Suppressor macrophage treated with lipopolysaccharide for 4 hours (primary cell): Measurements from ENCODE around the gene ZNF492.
"Not testable (repeated sequence)": the region's sequence is repeated elsewhere in the genome, so short reads cannot be mapped to it uniquely, and the experiment has no call there.

ENCODE experiments used
- DNase-seq: peaks from one replicate; pipeline ENCODE4 v3.0.0-alpha.2; 2020

Gene ZNF492

DNA sequence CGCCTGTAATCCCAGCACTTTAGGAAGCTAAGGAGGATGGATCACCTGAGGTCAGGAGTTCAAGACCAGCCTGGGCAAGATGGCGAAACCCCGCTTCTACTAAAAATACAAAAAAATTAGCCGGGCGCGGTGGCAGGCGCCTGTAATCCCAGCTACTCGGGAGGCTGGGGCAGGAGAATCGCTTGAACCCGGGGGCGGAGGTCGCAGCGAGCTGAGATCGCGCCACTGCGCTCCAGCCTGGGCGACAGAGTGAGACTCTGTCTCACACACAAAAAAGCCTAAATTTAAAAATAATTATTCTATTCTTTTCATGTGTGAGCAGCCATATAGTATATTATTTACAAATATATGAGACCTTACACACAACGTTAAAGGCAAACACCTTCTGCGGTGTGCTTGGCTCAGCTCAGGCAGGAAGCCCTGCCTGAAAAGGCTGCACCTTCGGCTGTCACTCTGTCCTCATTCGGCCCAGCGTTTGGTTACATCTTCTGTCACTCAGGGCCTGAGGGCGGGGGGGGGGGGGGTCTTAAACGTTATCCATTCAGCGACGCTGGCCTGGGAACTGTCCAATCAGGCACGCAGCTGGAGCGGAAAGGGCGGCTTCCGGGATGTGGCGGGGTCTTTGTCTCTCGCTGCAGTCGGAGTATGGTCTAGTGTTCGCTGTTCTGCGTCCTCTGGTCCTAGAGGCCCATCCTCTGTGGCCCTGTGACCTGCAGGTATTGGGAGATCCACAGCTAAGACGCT, at the start of gene ZNF492:
Gene ZNF492, plus strand, starts transcription at position 619 of the 744 bp plus-strand sequence. CDS start 19,076 bp downstream, outside the sequence.
- peak; percentile 73 for DNase-seq

DNA sequence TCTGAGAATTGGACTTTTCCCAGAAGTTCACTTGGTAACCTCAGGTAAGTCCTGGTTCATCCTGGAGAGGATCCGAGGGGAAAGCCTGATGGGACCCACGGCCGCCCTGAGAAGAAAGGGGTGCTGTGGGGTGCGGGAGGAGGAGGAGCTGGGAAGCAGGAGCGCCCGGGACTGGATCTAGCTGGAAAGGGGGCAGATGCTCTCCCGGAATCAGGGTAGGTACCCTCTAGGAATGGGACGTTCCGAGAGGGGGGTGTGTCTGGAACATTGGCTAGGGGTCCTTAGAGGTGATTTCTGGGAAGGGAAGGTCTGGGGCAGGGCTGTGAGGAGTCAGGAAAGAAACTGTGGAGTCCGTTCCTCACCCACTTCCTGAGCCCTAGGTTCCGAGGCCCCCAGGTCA, 38.7 kb upstream of the ZNF492 start:
- no peak for DNase-seq

DNA sequence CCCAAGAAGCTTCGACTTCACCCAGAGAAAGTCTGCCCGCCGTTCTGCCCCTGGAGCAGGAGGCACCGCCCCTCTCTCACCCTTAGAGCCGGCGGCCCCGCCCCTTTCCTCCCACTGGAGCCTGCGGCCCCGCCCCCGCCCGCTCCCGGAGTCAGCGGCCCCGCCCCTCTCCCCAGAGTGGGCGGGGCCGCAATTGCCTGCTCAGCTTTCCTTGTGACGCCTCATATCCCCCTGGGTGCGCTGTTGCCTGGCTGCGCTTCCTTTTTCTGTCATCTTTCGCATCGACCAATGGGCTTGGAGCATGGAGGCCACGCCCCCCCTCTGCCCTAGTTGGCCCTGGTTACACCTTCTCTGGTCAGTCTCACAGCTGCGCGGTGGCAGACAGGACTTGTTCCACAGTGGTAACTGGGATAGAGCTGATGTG, 38.2 kb upstream of the ZNF492 start:
- no peak for DNase-seq

DNA sequence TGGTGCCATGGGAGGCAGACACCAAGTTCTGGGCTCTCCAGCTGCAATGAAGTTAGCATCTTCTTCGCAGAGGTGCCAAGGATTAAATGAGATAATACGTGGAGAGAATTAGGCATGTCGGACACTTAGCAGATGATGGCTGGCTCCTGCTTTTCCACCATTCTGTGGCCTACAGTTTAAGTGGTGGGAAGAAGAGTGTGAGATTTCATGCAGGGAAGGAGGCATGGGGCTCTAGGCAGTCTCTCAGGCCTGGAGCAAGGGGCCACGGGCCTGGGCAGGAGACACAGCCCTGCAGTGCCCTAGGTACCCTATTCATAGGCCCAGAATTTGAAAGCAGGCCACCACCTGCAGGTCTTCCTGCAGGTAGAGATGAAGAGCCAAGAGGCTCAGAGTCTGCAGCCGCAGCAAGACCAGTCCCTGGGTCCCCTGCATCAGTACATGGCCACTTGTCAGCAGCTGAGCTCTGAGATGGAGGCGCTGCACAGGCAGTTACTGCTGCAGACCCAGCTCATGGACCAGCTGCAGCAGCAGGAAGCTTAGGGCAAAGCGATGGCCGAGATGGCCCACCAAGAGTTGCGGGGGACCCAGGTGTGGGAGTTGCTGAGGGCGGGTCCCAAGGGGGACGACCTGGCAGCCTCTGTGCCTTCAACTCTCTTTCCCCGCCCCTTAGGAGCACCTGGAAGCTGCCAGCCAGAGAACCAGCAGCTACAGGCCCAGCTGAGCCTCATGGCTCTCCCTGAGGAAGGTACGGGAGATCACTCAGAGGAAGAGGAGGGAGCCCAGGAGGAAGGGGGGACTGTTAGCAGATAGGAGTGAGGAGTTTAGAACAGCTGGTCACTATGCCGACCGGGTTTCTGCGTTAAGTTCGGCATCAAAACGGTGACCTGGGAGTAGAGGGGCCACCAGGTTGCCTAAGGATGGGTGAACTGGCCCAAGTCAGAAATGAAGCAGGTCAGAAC, 33.2 kb upstream of the ZNF492 start:
- no peak for DNase-seq

DNA sequence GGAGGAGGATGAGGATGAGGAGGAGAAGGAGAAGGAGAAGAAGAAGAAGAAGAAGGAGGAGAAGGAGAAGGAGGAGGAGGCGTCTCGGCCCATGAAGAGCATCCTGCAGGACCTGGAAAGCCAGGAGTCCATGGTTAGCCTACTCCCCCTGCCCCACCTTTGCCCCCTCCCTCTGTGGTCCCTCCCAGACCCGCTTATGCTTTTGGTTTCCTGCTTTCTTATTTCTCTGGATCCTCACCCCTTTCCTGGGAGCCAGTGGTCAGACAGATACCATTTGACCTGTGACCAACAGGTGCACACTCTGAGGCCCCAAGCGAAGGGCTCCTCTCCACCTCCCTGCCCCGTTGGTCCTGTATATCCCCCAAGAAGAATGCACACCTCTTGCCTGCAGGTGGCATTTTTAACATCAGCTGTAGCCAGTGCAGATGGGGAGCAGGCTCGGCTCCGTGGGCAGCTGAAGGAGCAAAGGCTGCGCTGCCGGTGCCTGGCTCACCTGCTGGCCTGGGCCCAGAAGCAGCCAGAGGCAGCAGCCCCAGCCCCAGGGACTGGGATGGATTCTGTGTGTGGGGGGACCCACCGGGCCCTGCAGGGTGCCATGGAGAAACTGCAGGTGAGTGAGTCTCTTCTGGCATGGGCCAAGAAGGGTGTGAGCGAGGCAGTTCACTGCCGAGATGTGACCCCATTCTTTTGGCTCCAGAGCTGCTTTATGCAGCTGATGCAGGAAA, 32.1 kb upstream of the ZNF492 start:
- DNase-seq = no peak

DNA sequence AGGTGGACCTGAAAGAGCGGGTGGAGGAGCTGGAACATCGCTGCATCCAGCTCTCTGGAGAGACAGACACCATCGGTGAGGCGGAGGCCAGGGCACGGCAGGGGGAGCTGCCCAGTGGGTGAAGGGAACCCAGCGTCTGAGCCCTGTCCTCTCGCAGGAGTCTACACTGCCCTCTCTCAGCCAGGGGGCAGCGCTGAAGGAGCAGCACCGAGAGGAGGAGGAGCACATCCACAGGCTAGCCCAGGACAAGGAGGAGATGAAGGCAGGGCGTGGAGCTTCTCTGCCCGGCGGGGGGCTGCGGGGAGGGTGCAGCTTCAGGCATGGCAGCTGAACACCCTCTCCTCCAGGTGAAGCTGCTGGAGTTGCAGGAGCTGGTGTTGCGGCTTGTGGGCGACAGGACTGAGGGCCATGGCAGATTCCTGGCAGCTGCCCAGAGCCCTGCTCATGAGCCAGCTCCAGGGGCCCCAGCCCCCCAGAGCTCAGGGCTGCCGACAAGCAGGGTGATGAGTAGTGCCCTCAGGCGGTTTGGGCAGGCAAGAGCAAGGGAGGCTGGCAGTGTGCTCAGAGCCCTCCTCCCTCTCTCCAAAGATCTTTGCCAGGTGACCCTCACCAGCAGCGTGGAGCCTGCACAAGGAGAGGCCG, 31.4 kb upstream of the ZNF492 start:
- no peak for DNase-seq

DNA sequence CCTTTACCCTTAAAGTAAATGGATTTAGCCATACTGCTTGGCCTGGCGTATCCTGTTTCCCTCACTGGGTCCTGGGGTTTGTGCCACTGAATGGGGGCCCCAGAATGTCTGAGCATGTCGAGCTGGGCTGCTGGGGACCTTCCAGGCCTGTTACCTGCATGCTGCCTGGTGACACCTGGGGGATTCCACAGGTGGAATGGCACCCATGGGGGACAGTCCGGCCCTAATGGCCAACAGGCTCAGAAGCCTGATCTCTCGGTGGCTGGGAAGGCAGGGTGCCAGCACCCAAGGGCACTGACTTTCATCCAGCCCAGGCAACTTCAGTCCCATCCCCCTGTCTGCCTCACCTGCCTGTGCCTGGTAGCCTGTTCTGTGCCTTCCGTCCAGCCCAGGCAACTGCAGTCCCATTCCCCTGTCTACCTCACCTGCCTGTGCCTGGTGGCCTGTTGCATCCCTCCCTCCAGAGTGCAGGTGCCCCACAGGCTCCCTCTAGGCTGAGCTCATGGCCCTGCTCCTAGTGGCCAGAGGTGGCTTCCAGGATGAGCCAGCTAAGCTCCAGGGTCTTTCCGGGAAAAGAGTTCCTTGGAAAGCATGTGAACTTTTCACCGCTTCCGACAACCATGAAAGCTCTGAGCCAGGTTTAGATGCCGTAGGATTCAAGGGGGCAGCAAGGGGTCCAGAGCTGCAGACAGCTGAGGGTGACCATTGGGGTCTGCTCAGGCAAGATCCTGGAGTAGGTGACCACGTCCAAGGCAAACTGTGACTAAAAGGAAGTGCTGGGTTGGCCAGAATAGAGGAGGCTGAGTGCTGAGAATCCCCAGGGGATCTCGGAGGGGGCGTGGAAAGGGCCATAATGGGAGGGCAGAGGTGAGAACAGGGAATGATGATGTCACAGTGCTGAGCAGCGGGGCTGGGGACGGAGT, 30.3 kb upstream of the ZNF492 start:
- DNase-seq = no peak

DNA sequence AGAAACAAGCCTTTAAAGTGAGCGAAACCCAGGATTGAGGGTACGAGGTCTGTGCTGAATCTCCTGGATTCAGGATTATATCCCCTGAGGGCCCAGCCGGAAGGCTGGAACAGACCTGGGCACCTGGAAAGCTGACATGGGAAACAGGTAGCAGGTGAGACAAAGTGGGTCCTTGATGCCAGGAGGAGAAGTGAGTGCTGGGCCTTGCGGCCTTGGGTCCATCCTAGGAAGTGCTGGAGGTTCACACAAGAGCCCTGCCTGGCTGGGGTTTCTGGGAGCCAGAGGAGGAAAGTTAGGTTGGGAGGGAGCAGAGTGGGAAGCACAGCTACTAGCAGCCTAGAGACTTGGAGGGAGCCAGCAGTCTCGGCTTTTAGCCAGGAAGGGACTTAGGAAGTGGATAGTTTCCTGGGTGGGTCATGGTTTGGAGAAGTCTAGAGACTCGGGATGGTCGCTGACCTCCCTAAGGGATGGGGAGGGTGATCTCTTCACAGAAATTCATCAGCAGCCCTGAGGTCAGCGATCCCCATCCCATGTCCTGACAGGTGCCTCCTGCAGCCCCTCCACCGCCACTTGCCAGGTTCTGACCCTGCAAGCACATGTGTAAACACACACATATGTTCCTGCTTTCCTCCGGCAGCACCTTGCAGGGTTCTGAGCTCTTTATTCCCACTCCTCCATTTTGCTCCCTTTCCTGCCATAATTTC, 29.4 kb upstream of the ZNF492 start:
- no peak for DNase-seq

DNA sequence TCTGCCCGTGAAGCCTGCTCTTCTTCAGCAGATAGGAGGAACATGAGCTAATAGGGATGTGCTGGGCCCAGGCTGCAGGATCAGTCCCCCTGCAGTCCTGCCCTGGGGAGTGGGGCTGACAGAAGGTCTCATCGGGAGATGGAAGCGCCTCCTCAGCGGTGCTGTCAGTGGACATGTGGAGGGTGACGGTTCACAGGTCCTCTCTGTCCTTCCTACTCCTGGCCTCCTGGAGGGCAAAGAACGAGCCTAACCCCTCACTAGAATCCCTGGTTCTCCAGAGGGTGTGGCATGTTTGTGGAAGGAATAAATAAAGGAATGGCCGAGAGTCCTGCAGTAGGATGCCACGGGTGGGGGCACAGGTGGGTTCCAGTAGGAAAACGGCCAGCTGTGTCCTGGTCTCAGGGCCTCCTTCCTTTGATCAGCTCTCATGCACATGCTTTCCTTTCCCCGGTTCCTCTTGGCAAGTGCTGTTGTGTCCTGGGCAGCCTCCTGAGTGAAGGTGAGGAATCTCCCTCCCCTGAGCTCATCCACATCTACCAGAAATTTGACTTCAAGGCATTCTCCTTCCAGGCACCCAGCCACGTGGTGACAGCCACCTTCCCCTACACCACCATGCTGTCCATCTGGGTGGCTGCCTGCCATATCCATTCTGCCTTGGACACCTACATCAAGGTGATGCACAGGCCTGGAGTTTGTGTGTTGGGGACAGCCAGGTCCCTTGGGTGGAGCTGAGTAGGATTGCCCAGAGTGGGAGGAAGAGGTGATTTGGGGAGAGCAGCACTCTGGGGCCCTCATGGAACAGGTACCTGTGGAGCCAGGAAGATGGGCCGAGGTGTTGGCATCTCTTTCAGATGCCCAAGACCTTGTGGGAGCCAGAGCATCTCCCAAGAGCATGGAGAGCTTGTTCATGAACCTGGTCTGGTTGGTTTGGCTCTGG, 28.6 kb upstream of the ZNF492 start:
- no peak for DNase-seq

DNA sequence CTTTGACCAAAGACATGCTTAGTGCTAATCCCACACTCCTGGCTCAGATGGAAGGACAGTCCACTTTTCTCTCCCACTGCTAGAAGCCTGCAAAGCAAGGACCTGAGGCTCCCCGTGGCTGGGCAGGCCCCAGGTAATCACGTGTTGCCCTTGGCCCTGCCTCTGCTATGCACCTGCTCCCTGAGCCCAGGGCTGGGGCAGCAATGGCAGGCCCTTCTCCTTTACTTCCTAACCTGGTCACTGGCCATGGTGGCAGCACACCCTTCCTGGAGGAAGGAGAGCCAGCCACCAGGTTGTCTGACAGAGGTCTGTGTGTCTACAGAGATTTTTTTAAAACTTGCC, 27.9 kb upstream of the ZNF492 start:
- no peak for DNase-seq

DNA sequence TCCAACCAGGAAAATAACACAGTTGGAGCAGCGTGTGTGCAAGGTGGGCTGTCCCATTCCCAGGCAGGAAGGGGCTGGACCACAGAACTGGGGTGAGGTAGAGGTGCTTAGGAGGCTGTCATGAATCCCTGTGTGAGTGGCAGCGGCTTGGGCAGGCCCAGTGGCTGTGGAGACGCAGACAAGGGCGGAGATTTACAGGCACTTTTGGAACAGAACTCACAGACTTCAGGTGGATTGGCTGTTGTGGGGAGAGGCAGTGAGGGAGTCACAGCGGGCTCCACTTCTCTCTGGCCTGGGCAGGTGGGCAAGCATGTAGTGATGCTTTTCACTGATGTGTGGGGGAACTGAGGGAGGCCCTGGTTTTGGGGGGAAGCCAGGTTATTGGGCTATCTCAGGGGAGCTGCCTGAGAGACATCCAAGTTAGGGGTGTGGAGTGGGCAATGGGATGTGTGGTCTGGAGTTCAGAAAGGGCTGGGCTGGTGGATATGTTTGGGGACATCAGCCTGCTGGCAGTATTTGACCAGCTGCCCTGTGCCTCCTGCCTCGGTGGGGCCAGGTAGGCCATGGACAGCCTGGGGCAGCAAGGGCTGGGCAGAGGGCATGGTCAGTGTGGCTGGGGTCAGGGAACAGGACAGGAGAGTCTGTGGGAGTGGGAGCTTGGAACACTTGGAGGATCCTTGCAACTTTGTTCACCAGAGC, 27.0 kb upstream of the ZNF492 start:
- DNase-seq = no peak

DNA sequence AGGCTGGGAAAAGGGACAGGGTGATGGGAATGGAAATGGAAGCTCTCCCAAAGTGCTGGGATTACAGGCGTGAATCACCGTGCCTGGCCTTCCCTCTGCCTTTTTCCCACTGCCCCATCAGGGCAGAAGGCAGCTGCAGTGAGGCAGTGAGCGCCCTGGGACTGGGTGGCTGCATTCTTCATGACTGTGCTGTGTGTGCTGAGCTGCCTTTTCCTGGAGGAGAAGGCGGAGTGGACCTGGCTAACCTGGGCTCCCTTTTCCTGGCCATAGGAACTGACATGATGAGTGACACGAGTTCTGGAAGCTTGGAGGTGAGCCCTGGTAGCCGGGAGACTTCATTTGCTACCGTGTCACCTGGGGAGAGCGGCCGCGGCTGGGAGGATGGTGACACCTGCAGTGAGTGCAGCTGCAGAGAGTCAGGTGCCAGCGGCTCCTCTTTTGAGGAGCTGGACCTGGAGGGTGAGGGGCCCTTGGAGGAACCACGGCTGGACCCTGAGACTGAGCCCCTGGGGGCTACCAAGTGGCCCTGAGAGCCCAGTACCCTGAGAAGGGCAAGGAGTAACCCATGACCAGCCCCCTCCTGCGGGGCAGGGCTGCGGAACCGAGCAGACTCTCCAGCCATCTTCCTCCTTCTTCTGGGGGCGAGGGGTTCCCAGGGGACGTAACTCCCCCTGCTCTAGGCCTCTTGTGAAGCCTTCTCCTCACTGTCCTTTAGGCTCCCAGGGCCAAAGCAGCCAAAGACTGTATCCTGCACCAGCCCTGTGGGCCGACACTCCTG, 26.3 kb upstream of the ZNF492 start:
- DNase-seq = no peak

DNA sequence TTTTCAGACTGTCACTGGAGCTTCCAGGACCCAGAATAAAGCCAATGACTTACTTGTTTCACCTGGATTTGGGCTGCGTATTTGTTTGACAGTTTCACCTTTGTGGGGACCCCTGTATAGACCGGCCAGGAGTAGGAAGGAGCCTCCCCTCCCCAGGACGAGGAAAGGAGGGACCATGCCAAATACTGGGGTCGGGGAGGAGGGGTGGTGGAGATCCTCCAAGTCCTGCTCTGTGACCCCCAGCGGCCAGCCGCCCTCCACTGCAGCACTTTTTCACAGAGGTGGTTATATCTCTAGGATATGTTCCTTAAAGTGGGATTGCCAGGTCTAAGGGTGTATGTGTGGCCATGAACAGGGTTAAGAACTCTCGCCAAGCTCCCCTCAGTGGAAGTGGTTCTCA, 25.7 kb upstream of the ZNF492 start:
- DNase-seq = no peak

DNA sequence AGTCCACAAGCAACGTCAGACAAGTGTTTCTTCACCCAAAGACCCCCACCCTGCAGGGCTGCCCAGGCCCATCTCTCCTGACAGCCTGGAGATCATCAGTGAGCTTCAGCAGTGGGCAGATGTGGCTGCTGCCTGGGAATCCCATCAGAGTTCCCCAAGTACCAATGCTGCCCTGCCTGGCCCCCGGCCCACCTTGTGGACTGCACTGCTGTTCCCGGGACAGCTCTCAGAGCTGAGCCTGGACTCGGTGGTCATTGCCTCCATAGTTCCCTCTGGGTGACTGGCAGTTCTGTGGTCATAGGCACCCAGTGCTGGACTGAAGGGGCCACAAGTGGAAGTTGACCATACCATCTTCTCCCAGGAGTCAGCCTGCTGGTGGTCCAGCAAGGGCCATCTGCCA, 24.5 kb upstream of the ZNF492 start:
- DNase-seq = no peak

DNA sequence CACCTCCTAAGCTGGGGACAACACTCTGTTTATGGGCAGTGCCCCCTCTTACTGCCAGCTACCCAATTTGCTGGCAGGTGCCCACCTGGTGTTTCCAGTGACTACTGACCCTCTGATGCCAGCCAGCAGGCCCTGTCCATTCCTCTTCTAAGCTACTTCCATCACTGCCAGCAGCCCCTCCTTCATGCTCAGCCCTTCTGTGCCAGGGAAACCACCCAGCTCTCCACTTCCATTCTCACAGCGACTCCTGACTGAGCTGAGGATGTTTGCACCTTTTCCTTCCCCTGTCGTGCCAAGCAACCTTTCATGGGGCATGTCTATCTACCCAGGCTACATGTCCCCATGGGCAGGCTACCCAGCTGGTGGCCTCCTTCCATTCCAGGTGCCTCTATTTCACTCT, 24.0 kb upstream of the ZNF492 start:
- no peak for DNase-seq

DNA sequence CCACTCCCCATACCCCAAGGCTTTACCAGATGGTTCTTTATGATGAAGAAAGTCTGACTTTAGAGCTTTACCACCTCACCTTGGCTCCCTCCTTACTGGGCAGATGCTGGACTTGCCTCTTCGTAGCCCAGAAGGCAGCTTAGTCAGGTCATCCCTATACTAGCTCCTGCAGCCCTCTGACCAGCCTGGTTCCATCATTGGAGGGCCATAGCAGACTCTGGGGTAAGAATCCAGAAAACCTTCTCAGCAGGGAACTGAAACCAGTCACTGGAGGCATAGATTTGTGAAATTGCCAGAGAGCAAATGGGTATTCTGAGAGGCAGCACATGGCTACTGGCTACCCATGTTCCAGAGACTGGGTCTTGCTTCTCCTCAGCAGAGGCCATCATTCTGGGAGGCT, 21.8 kb upstream of the ZNF492 start:
- DNase-seq = no peak

DNA sequence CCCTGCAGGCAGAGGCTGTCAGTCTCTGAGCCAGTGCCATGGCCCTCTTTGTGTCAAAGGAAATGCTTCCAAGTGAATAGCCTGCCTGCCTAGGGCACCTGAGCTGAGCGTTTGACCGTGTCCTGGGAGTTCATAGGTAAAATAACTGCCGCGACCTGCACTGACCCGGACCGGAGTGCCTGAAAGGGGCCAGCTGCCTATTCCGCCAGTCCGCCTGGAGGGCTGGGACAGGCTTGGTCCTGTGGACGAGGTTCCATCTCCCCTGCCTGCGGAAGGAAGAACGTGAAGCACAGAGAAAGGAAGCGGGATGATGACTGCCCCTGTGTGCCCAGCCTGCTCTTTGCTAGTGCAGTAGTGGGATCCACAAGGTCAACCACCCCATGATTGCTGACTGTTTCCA, 17.5 kb upstream of the ZNF492 start:
- DNase-seq = no peak

DNA sequence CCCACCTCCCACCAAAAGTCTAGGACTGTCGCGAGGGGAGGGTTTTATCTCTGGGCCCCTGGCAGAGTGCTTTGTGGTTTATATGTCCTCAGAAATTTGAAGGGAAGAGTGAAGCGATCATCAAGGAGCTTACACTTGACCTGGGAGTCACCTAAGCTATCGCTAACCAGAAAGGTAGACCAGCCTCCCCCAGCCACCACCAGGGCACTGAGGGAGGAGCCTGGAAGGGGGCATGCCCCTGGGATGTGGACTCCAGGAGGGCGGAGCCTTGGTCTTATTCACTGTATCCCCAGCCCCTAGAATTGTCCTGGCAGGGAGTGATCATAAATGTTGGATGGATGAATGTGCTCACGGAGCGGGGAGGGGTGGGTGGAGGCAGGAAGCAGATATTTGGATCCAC, 16.9 kb upstream of the ZNF492 start:
- DNase-seq = not testable (repeated sequence)
